Activated T-cell treated with anti-CD3 and anti-CD28 coated beads for 1 hour (primary cell): Measurements from ENCODE around the gene DCAF11.
"Not testable (repeated sequence)": the region's sequence is repeated elsewhere in the genome, so short reads cannot be mapped to it uniquely, and the experiment has no call there.

ENCODE experiments used
- DNase-seq: peaks from one replicate; pipeline ENCODE4 v3.0.0-alpha.2; 2020; ENCODE audit warnings: low read depth

DCAF11 gene

DNA sequence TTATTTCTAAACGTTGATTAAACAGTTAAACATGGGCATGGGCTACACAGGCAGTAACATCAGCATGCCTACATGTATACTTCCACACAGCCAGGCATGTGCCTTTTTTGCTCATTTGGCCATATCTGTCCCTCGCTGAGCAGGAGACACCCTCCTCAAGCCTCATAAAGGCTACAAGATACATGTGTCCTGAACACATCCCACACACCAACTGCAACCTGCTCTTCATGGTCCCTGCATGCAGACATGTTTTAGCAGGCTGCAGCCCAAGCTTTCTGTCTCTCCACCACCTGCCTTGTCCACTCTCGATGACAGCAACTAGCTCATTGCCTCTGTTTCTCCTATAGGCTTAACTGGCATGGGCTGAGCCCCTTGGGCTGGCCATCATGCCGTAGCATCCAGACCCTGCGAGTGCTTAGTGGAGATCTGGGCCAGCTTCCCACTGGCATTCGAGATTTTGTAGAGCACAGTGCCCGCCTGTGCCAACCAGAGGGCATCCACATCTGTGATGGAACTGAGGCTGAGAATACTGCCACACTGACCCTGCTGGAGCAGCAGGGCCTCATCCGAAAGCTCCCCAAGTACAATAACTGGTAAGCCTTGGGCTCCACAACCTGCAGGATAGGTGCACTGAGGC, 17.9 kb upstream of the DCAF11 start:
- no peak for DNase-seq

DNA sequence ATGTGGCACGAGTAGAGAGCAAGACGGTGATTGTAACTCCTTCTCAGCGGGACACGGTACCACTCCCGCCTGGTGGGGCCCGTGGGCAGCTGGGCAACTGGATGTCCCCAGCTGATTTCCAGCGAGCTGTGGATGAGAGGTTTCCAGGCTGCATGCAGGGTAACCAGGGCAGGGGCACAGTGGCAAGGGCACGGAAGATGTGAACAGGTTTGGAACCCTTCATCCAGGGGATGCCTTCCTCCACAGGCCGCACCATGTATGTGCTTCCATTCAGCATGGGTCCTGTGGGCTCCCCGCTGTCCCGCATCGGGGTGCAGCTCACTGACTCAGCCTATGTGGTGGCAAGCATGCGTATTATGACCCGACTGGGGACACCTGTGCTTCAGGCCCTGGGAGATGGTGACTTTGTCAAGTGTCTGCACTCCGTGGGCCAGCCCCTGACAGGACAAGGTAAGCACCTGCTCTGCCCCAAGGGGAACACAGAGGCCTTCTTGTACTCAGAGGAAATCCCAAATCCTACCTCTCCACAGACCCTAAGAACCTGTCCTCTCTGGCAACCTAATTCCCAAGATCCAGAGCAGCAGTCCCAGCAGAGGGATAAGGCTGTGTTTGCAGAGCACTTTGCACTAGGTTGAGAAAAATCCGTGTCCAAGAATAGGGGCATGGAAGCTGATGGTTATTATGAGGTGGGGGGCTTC, 16.2 kb upstream of the DCAF11 start:
- no peak for DNase-seq

DNA sequence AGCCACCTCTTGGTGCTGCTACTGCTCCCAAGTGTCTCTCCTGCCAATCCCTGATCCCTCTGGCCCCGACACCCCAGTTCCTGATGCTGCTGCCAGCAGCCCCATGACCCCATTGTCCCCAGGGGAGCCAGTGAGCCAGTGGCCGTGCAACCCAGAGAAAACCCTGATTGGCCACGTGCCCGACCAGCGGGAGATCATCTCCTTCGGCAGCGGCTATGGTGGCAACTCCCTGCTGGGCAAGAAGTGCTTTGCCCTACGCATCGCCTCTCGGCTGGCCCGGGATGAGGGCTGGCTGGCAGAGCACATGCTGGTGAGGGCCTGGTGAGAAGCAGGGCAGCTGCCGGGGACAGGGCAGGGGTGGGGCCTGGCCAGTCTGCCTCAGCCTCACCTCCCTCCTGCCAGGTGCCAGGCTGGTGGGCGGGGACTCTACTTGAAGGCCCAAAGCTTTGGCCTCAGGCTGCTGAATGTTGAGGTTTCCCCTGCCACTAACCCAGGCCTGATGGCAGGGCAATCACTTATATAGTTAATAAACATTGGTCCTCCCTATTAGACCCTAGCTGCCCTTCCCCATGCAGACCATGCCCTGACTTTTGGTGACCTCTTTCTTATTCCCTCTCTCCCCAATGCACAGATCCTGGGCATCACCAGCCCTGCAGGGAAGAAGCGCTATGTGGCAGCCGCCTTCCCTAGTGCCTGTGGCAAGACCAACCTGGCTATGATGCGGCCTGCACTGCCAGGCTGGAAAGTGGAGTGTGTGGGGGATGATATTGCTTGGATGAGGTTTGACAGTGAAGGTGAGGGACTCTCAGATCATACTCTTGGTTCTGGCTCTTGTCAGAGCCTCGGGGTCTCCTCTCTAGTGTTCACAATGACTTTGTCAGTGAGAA, 15.4 kb upstream of the DCAF11 start:
- DNase-seq, result no peak

DNA sequence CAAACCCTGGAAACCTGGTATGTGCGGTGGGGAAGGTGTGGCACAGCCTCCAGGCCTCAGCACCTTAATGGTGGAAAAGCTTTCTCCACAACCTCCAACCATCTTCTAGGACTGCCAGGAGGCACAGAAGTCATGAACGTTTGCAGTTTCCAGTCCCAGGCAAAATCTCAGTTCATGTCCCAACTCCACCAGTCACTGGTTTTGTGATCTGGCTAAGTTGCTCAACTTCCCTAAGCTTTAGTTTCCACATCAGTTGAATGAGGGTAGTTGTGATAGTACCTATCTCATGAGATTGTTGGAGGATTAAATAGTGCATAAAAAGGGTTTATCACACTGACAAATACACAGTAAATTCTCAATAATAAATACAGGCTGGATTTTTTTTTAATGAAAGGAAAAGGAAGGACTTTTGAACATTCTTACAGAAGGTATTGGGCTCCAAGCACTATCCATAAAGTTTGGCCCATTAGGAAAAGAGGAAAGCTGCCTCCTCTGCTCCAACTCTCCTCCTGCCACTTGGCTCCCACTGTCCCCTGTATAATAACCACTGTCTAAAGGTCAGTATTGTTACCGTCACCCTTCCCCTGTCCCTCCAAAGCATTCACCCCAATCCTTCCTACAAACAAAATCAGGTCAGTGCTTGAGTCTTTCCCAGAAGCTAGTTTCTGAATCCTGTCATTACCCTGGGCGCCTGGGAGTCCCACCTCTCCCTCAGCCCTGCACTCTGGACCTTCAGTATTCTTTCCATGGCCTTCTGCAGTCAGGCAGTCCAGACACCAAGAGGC, 14.2 kb upstream of the DCAF11 start:
- DNase-seq, result no peak

DNA sequence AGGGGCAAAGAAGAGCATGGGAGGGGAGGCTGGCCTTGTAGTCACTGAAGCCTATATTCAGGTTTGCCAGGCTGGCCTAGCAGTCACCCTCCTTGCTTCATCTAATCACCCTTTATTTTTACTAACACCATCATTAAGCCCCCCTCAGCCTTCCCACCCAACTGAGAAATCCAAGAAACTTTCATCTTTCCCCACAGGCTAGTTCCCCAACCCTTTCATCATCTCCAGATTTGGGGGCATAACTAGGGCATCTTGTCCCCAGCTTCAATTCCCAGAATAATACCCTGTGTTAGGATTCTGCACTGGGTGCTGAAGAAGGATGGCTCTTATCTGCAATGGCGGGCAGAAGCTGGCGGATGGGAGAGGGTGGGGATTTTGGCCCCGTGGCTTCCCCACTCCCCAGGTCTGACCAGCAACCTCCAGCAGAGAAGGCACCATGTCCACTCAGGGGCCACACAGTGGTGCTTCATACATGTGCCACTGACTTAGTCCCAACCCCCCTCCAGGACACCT, 13.5 kb upstream of the DCAF11 start:
- no peak for DNase-seq

DNA sequence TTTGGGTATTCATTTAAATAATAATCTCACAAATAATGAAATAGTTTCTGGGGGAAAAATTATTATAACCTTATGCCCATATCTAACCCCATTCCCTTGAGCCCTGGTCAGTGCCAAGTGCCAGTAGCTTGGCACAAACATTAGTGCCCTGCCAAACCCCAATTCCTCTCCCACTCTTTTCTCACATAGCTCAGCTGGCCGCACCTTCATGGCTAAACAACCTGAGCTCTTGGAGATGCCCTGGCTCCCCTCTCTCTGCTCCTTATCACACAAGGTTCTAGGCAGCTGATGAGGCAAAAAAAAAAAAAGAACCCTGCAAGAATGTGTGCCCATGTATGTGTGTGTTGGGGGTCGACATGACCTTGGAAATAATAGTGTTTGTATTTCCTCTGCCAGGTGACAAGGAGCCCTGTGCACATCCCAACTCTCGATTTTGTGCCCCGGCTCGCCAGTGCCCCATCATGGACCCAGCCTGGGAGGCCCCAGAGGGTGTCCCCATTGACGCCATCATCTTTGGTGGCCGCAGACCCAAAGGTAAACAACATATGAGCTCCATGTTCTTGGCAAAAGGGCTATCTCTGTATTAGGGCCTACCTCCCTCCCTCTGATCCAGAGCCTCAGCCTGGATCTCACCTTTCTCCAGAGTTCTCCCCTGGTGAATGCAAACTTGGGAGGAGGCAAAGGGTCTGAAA, 12.1 kb upstream of the DCAF11 start:
- no peak for DNase-seq

DNA sequence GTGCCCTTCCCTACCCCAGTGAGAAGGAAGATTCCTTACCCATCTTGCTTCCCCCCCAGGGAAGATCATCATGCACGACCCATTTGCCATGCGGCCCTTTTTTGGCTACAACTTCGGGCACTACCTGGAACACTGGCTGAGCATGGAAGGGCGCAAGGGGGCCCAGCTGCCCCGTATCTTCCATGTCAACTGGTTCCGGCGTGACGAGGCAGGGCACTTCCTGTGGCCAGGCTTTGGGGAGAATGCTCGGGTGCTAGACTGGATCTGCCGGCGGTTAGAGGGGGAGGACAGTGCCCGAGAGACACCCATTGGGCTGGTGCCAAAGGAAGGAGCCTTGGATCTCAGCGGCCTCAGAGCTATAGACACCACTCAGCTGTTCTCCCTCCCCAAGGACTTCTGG, 11.1 kb upstream of the DCAF11 start:
- DNase-seq, result no peak

DNA sequence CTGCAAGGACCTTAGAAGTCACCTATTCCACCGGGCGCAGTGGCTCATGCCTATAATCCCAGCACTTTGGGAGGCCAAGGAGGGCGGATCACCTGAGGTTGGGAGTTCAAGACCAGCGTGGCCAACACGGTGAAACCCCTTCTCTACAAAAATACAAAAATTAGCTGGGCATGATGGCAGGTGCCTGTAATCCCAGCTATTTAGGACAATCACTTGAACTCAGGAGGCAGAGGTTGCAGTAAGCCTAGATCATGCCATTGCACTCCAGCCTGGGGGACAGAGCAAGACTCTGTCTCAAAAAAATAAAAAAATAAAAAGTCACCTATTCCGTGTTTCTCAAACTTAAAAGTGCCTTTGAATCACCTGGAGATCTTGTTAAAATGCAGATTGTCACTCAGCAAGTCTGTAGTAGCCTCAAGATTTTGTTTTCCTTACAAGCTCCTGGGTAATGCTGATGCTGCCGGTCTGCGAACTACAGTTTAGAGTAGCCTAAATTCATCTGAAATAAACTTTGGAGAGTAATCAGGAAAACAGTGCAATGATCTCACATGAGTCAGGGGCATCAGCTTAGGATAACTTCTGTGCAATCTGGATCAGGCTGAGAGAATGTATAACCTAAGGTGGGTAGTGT, 8.9 kb upstream of the DCAF11 start:
- not testable (repeated sequence) for DNase-seq

DNA sequence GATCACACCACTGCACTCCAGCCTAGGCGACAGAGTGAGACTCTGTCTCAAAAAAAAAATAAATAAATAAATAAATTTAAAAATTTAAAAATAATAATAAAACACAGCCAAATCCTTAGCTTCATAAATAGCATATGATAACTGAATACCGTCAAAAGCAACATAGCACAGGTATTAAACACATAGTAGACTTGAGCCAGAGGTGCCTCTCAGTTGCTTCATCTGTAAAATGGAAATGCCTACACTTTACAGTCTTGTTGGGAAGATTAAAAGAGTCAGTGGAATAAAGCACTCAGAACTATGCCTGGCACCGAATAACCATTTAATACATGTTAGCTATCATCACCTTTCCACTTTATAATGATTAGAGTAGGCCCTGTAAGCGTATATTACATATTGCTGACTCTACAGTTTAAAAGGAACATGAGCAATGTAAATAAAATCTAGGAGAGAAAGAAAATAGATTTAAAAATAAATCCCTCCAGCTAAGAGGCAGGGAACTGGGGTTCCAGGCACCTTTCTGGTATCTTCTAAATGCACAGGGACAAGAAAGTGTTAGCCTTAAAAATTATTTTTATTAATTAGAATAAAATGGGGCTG, 7.8 kb upstream of the DCAF11 start:
- no peak for DNase-seq

DNA sequence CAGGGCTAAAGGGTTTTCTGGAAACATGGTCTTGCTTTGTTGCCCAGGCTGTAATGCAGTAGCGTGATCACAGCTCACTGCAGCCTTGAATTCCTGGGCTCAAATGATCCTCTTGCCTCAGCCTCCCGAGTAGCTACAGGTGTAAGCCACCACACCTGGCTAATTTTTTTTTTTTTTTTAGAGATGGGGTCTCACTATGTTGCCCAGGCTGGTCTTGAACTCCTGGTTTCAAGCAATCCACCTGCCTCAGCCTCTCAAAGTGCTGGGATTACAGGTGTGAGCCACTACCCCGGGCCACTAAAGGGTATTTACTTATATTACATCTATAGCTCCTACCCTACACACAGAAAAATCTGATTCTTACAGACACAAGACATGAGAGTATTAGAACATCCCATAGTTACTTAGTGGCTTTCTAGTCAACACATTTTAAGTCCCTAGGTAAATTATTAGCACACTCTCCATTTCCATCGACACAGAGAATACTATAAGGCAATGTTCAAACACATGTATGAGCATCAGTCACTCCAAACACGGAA, 6.2 kb upstream of the DCAF11 start:
- DNase-seq, result no peak

DNA sequence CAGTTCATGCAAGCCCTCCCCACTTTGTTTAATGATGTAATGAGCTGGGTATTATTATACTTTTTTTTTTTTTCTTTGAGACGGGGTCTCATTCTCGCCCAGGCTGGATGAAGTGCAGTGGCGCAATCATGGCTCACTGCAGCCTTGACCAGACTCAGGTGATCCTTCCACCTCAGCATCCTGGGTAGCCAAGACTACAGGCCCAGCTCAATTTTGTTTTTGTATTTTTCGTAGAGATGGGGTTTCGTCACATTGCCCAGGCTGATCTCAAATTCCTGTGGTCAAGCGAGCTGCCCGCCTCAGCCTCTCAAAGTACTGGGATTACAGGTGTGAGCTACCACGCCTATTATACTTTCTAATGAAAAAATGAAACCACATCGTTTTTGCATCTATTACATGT, 4.5 kb upstream of the DCAF11 start:
- DNase-seq, result no peak

DNA sequence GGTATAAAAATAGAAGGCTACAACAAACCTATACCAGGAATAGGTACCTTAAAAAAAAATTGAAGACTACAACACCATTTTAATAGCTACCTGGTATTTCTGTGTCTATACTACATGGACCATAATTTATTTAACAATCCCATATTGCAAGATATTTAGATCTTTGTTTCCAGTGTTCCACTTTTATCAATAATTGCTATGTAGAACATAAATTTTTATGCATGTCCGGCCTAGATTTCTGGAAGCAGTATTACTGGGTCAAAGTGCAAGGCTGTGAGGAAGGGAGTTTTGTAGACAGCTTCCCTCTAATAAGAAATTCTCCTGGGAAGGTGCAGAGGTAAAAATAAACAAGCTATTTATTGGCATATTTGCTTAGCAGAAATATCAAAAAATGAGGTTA, 4.1 kb upstream of the DCAF11 start:
- no peak for DNase-seq

DNA sequence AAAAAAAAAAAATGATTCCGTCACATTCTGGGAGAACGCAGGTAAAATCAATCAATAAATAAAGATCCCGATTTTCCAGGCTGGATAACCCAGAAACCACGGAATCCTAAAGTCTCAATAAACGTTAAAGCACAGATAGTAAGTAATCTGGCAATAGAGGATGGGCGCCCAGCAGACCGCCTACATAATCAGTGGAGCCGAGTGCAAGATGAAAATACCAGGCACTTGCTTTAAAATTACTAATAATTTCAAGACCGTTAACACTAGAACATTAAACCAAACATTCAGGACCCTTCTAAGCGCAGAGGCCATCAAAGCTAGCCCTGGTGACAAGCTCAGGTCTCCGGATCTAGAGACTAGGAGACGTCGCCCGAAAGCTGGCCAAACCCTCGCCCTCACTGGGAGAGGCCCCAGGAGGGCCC, 1.2 kb upstream of the DCAF11 start:
- DNase-seq, result no peak

DNA sequence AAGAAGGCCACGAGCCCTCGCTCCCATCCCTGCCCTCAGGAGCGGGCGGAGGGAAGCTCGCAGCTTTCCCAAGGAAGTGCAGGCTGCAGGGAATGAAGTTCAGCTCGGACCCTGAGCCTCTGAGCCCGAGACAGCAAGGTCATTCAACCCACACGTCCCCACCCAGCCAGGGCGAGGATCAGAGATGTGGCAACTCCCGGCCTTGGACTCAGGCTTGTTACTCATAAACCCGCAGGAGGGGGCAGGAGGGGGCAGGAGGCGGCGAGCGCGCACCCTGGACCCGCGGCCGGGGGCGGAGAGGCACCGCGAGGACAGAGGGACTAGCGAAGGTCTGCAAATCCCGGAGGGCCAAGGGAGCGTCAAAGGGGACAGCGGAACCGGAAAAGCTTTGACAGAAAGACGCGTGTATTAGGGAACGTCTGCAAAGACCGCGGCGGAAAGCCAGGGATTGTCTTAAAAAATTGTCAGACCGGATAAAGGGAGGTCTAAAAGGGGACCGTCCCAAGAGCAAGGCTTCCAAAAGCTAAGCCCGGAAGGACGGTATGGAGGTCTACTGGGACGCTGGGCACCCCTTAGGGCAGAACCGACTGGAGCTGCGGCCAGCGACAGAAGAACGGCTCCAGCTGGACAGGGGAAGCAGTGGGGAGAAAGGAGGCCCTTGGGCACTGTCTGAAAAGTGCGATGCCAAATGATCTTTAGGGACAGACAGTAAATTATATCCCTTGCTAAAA, 611 bp upstream of the DCAF11 start:
- peak; percentile 59 for DNase-seq

DNA sequence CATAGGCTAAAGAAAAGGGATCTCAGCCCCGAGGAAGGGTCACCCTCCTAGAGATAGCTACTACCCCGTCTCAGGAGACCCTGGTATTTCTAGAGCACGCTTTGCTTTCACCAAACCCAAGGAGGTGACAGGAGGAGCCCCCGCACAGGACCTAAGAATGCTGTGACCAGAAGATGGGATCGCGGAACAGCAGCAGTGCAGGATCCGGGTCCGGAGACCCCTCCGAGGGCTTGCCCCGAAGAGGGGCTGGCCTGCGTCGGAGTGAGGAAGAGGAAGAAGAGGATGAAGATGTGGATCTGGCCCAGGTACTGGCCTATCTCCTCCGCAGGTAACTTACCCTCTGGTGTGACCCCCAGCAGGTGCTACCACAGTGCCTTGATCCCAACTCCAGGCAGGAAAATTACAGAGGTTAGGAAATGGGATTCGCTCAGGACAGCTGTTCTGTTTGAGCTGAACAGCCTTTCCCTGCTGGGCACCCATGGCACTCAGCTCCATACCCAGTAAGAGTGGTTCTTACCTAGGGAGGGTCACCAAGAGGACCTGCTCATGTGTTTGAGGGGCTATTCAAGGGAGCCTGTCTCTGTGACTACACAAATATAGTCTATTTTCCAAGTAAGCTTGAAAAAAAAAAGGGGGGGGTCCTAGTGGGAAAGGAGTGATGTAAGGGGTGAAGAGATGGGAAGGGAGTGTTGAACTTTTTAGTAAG, 998 bp downstream of the DCAF11 start:
- no peak for DNase-seq

DNA sequence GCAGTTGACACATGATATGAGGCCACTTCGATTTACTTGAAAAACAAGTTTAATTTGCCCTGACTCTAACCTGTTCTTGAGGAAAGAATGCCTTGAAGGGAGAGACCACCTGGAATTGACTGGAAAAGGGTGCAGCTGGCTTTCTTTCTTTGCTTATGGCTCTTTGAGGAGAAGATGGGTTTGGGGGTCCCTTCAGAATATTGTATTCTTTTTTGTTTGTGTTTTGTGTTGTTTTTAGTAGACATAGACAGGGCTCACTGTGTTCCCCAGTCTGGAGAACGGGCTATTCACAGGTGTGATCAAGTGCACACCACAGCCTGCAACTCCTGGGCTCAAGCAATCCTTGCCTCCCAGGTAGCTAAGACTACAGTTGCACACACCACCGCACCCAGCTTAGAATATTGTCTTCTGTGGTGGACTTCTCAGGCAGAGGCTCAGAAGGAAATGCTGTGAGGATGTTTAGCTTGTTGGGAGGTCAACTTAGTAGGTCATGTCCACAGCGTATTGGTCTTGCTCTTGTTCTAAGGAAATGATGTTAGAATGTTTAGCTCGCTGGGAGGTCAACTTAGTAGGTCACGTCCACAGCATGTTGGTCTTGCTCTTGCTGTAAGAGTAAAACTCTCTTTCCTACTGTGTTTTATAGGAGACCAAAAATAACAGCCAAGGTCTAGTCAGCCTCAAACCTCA, 1.7 kb downstream of the DCAF11 start:
- DNase-seq, result no peak

DNA sequence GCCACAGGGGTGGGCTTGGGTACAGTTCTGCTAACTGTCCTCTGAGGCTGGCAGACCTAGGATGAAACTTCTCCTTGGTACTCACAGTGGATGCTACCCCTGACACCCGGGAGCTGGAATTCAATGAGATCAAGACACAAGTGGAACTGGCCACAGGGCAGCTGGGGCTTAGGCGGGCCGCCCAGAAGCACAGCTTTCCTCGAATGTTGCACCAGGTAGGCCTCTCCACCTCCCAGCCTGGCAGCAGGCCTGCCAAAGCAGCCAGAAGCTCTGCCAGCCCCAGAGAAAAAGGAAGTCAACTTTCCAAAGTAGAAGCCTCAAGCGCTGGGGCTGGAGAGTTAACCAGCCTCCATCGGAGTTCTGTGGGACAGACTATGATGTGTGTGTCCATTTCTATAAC, 2.6 kb downstream of the DCAF11 start:
- no peak for DNase-seq

DNA sequence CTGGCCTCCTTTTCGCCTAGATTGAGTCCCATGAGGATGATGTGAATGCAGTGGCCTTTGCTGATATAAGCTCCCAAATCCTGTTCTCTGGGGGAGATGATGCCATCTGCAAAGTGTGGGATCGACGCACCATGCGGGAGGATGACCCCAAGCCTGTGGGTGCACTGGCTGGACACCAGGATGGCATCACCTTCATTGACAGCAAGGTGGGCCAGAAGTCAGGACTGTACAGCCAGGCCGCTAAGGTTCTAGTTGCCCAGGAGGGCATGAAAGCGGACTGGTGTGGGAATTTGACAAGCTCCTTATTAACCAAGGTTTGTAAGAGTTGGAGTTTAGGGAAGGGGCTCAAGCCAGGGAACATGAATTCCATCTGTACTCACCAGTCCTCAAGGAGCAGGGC, 5.1 kb downstream of the DCAF11 start:
- no peak for DNase-seq
